ENCODE measurements around the gene CELSR1.

The CELSR1 gene

DNA sequence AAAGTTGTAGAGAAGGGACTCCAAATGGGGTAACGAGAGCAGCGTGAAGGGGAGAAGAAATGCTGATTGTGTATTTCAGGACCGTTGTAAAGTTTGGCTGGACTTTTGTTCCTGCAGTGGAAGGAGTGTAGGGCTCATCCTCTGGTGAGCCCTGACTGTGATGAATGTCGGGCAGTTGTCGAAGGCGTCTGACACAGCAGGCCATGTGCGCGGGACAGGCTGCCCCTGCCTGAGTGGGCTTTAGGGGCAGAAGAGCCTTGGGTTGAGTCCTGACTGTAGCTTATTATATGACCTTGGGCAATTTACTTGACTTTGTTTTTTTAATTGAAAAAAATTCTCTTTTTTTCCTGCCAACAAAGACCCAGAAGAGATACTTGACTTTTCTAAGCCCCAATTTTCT, 198.8 kb downstream of the CELSR1 start:
- DNase-seq (ENCODE audit: insufficient read length, low spot score): no peak
- no peak for FAIRE-seq
- TF ChIP-seq, protein P1, sequence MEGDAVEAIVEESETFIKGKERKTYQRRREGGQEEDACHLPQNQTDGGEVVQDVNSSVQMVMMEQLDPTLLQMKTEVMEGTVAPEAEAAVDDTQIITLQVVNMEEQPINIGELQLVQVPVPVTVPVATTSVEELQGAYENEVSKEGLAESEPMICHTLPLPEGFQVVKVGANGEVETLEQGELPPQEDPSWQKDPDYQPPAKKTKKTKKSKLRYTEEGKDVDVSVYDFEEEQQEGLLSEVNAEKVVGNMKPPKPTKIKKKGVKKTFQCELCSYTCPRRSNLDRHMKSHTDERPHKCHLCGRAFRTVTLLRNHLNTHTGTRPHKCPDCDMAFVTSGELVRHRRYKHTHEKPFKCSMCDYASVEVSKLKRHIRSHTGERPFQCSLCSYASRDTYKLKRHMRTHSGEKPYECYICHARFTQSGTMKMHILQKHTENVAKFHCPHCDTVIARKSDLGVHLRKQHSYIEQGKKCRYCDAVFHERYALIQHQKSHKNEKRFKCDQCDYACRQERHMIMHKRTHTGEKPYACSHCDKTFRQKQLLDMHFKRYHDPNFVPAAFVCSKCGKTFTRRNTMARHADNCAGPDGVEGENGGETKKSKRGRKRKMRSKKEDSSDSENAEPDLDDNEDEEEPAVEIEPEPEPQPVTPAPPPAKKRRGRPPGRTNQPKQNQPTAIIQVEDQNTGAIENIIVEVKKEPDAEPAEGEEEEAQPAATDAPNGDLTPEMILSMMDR (IDR thresholded peaks at IDR 0.05; ENCODE audit: insufficient read depth, missing control alignments): no peak

- no peak for DNase-seq (ENCODE audit: insufficient read length, low spot score)
- TF ChIP-seq, protein P1 (IDR thresholded peaks at IDR 0.05; ENCODE audit: insufficient read depth, missing control alignments): no peak
- no peak for FAIRE-seq
These were observed 199.6 kb downstream of the CELSR1 start for GRCh38 chr22:46337870-46338269.

- DNase-seq (ENCODE audit: insufficient read length, low spot score) (no peak), FAIRE-seq (no peak)
- TF ChIP-seq, protein P1 (IDR thresholded peaks at IDR 0.05; ENCODE audit: insufficient read depth, missing control alignments): no peak
These were observed 201.0 kb downstream of the CELSR1 start for GRCh38 chr22:46336119-46337078.

GRCh38 chr22:46335201-46336118, 202.0 kb downstream of the CELSR1 start, which contains the start of gene TRMU:
TRMU (plus strand) TSS chr22:46335714; CDS start chr22:46335765, 51 bp downstream.
- DNase-seq (ENCODE audit: insufficient read length, low spot score) (peak; percentile 65), FAIRE-seq (no peak)
- TF ChIP-seq, protein P1 (IDR thresholded peaks at IDR 0.05; ENCODE audit: insufficient read depth, missing control alignments): no peak

DNA sequence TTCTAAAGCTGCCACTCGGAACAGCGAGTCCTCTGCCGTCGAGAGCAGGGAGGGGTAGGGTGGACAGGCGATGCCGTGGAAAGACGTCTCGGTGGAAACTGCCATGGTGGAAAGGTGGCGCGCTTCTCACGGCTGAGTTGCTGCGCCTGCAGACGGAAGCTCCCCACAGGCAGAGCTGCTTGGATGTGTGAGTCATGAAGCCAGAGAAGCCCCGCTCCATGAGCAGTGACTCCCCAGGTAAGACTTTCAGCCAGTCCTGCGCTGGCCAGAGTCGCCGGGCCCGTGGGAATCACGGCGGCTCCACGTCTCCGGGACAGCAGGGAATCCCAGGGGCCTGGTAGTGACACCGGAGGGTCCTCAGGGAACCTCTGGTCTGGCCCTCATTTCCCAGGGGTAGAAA, 205.9 kb downstream of the CELSR1 start:
- TF ChIP-seq, protein P1 (IDR thresholded peaks at IDR 0.05; ENCODE audit: insufficient read depth, missing control alignments): no peak
- FAIRE-seq: no peak
- no peak for DNase-seq (ENCODE audit: insufficient read length, low spot score)

DNA sequence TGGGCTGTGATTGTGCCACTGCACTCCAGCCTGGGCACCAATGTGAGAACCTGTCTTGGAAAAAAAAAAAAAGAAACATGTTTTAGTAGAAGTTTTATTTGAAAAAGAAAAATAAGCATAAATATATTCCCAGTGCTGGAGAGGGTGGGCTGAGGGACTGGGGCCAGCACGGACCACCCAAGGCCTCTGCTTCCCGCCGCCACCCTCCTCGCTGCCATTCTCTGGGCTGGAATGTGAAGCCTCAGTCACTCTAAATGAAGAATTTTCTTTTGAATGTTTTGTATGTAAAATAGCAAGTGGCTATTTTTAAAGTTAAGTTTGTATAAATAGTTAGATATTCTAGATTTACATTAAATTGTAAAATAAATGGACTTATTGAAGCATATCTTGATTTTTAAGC, 207.0 kb downstream of the CELSR1 start:
- no peak for FAIRE-seq
- TF ChIP-seq, protein P1 (IDR thresholded peaks at IDR 0.05; ENCODE audit: insufficient read depth, missing control alignments): no peak
- DNase-seq (ENCODE audit: insufficient read length, low spot score): no peak
